NCI-H128 (cell line): ENCODE measurements around the gene TRPC4AP.
"Not testable (repeated sequence)": the region's sequence is repeated elsewhere in the genome, so short reads cannot be mapped to it uniquely, and the experiment has no call there.

Experiments used
- DNase-seq: peaks from one replicate; lab custom pipeline; 2025; ENCODE audit not compliant: unreplicated experiment; lab: John Stamatoyannopoulos, UW

Gene TRPC4AP

GRCh38 chr20:35092524-35093266 is at the start of gene TRPC4AP:
TSS of gene TRPC4AP (minus strand) at chr20:35092807. CDS start at chr20:35092781, 26 bp downstream.
- DNase-seq: peak; percentile 79

GRCh38 chr20:35135867-35136586 is 43.4 kb upstream of the TRPC4AP start:
- no peak for DNase-seq

- DNase-seq: no peak
Measured at GRCh38 chr20:35134880-35135279, 42.3 kb upstream of the TRPC4AP start.

GRCh38 chr20:35134472-35134871 is 41.9 kb upstream of the TRPC4AP start:
- DNase-seq: no peak

DNA sequence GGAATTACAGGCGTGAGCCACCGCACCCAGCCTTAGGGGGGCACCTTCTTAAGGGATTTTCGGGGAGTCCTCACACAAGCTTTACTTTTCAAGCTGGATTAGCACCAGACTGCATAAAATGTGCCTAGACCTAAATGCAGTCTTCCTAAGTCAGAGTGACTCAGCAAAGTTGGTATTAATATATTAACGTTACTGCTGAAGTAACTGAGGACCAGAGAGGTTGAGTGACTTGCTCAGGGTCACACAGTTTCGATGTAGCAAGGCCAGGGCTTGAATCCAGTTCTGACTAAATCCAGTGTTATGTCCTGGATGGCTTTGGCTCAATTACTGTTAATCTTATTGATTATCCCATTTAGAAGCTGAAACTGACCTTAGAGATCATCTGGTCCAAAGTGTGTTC is 41.1 kb upstream of the TRPC4AP start:
- DNase-seq: no peak

DNA sequence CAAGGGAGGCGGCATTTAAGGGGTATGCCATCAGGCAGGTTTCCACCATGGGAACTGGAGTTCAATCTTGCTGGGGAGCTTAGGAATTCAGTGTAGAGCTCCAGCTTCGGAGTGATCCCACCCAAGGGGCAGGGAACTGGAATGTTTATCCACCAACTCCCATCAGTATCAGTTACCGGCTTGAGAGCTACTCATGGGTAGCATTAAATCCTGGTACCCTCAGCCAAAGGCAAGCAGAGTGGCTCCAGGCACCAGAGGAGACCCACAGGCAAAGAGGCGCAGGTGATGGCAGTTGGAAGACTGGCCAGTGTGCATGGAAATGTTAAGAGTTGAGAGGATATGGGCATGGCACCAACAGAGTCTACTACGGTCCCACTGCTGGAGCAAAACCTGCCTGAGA is 40.4 kb upstream of the TRPC4AP start:
- no peak for DNase-seq

- no peak for DNase-seq
Measured at GRCh38 chr20:35131934-35132333, 39.3 kb upstream of the TRPC4AP start.

DNA sequence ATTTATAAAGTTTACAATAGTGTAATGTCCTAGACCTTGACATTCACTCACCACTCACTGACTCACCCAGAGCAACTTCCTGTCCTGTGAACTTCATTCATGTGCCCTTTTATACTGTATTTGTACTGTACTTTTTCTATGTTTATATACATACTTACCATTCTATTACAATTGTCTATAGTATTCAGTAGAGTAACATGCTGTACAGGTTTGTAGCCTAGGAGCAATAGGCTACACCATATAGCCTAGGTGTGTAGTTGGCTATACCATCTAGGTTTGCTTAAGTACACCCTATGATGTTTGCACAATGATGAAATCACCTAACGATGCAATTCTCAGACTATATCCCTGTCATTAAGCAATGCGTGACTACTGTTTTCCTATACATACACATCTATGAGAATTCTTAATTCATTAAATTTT is 37.1 kb upstream of the TRPC4AP start:
- no peak for DNase-seq

DNA sequence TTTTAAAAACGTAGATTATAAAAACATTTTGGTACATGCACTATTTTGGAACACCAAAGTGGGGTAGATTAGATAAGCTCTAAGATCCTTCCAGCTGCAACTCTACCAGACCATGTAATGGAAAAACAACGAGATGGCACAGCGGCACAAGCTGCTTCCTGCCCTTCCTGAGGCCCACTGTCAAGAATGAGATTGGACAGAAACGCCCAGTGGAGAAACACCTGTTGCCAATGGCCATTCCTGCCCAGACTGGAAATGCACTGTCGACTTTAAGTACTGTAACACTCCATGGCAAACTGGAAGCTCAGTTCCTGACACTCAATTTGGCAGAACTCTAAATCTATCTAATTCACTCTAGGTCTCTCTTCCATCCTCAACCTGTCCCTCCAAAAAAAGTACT is 33.1 kb upstream of the TRPC4AP start:
- no peak for DNase-seq

DNA sequence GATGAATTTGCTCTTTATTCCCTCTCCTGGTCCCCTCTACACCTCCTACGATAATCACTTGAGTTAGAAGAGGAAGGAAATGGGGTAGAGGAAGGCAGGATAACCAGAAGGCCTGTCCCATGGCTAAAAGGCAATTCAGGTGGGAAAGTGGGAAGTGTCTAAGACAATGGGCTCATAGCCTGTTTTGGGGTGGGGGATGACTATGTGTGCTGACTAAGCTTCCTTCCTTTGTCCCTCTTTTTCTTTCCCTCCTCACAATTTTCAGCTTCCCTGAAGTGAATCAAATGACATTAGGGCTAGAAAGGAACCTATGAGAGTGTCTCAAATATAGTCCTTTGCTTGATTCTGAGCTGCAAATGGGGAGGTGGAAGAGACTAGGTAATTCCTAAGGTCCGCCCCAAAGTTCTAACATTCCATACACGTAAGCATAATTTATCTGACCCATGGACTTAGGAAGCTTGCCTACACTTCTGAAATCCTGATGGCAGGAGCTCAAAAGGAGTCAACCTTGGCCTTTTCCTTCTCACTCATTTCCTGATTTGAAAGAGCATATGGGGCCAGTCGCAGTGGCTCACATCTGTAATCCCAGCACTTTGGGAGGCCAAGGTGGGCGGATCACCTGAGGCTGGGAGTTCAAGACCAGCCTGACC is 30.3 kb upstream of the TRPC4AP start:
- DNase-seq: no peak

DNA sequence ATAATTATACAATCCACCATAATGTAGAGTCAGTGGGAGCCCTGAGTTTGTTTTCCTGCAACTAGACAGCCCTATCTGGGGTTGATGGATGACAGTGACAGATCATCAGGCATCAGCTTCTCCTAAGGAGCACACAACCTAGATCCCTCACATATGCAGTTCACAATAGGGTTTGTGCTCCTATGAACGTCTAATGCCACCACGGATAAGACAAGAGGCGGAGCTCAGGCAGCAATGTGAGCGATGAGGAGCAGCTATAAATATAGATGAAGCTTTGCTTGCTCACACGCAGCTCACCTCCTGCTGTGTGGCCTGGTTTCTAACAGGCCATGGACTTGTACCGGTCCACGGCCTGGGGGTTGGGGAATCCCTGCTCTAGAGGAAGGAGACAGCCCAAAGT is 28.6 kb upstream of the TRPC4AP start:
- DNase-seq: no peak

DNA sequence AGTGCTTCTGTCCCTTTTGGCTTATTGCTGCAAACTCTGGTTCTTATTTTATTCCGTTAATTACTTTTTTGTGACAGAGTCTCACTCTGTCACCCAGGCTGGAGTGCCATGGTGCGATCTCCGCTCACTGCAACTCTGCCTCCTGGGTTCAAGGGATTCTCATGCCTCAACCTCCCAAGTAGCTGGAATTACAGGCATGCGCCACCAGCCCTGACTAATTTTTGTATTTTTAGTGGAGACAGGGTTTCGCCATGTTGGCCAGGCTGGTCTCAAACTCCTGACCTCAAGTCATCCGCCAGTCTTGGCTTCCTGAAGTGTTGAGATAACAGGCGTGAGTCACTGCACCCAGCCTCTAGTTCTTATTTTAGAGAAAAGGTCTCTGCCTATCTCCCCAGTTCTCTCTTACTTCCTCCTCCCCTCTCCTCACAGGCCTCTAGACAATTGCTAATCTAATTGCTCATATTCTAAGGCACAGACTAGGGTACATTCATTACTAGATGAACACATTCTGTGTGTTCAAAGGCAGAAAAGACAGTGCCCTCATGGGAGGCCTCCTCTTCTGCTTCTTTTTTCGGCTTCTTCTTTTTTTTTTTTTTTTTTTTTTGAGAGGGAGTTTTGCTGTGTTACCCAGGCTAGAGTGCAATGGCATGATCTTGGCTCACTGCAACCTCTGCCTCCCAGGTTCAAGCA is 27.6 kb upstream of the TRPC4AP start:
- DNase-seq: no peak

GRCh38 chr20:35117629-35118028 is 25.0 kb upstream of the TRPC4AP start:
- DNase-seq: no peak

DNA sequence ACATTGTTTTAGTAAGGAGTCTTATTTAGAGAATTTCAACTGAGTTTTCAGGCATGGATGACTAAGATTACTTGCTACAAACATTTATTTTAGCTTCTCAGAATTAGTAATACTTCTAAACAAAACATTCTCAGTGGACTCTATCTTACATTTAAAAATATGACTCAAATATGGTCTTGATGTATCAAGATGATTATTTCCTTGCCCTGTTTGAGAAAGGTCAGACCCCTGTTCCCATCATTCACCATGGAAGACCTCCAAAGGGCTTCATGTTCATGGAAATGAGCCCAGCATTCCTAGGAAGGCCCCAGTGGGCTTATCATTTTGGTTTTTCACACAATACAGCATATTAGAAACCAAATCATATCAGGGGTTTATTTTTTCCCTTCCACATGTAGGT is 24.6 kb upstream of the TRPC4AP start:
- DNase-seq: no peak

DNA sequence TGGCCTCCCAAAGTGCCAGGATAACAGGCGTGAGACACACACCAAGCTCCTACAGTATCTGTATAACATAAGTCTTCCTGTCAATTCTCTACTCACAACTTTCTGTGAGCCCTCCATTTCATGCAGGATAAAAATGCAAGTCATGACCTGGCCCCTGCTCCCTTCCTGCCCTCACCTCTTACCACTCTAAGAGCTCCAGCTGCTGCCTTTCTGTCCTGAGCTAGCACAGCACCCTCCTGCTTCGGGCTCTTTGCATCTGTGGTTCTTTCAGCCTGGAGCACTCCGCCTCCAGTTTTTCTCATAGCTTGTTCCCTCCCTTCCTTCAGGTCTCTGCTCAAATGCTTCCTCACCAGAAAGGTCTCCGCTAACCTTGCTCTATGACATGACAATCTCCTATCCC is 23.7 kb upstream of the TRPC4AP start:
- no peak for DNase-seq

GRCh38 chr20:35115606-35116005 is 23.0 kb upstream of the TRPC4AP start:
- no peak for DNase-seq

DNA sequence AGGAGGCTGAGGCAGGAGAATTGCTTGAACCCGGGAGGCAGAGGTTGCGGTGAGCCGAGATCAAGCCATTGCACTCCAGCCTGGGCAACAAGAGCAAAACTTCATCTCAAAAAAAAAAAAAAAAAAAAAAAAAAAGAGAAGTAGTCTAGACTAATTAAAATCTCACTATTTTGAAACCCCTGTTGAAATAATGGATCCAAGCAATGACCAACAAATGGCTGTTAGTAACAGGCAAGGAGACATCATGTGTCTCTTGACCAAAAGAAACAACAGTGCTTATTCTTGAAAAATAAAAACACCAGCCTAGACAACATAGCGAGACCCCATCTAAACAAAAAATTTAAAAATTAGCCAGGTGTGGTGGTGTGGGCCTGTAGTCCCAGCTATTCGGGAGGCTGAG is 19.7 kb upstream of the TRPC4AP start:
- not testable (repeated sequence) for DNase-seq

DNA sequence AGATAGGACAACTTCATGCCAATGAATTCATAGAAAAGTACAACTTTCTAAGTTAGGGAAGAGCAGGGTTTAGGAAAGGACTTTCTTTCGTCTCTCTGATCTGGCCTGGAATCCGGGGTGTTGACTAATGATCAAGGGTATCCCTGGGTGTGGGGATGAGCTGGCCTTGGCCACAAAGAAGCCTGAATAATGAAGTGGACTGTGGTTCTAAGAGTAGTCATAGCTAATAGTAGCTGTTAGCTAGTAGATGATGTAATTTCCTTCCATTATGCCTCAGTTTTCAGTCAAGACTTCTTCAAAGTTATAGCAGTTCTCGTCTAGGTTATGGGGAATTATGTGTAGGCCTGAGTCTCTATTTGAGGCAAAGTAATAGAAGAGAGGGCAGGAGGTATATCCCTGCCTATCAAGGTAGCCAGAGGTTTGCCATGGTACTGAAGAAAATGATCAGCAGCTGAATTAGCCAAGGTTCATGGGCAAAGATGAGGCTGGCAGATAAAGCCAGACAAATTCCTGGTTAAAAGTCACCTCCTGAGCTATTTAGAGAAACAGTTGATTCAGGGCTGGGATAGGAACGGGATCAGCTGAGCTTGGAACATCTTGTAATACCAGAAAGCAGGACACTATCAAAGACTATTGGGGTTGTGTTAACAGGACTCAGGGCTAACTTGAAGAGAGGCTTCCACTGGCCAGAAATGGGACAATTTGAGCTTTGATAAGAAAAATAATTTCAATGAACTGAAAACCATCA is 18.7 kb upstream of the TRPC4AP start:
- no peak for DNase-seq

GRCh38 chr20:35108921-35109320 is 16.3 kb upstream of the TRPC4AP start:
- no peak for DNase-seq

DNA sequence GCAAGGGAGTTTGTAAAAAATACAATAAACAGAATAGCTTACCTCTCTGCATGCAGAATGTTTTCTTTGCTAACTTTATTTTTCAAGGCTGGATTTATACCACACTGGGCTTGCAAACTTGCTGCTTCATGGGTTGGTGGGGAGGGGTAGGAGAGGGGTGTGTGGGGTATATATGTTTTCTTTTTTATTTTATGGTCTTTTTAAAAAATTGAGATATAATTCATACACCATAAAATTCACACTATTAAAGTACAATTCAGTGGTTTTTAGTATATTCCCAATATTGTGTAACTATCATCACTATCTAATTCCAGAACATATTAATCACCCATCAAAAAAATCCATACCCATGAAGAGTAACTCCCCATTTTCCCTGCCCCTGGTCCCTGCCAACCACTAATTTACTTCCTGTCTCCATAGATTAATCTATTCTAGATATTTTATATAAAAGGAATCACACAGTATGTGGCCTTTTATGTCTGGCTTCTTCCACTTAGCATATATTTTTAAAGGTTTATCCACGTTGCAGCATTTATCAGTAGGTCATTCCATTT is 14.3 kb upstream of the TRPC4AP start:
- no peak for DNase-seq
